Suprapubic skin (tissue), 3 donors: Measurements from ENCODE around the gene ADAT3.

Experiments used
- EP300 ChIP-seq: sonication (generic); formaldehyde crosslinking; IDR thresholded peaks from one replicate; pipeline ENCODE4 v1.6.1; 2017; ENCODE audit warnings: antibody characterized with exemption
- TF ChIP-seq, protein P1 (sequence below), 2 donors: fragments of 200-600 bp in 1 of 2; fragments of 450-650 bp in 1 of 2; sonication (generic) in 1 of 2; IDR thresholded peaks; one replicate each; pipeline ENCODE4 v1.5.1; 2016 to 2019; ENCODE audit warnings: antibody characterized with exemption in 2 of 2, mild to moderate bottlenecking in 1 of 2, moderate library complexity in 1 of 2

DNA sequence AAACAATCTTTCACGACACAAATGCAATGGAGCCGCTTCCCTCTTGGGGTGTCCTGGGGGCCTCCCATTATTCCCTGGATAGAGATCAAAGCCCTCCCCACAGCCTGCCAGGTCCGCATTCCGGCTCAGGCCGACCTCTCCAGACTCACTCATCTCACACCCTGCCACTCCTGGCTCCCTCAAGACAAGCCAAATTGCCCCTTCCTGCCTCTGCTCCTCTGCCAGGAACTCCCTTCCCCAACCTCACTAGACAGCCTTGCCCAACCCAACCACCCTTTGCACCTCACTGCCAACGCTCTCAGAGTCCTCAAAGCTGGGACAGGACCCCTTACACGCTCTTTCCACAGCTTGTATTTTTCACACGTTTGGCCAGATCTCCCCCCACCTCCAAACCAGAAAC lies 21.4 kb upstream of the ADAT3 start:
- TF ChIP-seq EP300 = no peak
- TF ChIP-seq, protein P1, sequence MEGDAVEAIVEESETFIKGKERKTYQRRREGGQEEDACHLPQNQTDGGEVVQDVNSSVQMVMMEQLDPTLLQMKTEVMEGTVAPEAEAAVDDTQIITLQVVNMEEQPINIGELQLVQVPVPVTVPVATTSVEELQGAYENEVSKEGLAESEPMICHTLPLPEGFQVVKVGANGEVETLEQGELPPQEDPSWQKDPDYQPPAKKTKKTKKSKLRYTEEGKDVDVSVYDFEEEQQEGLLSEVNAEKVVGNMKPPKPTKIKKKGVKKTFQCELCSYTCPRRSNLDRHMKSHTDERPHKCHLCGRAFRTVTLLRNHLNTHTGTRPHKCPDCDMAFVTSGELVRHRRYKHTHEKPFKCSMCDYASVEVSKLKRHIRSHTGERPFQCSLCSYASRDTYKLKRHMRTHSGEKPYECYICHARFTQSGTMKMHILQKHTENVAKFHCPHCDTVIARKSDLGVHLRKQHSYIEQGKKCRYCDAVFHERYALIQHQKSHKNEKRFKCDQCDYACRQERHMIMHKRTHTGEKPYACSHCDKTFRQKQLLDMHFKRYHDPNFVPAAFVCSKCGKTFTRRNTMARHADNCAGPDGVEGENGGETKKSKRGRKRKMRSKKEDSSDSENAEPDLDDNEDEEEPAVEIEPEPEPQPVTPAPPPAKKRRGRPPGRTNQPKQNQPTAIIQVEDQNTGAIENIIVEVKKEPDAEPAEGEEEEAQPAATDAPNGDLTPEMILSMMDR (IDR thresholded peaks at IDR 0.05) = no peak
